Measurements from ENCODE around the gene SND1.

Gene SND1

GRCh38 chr7:127862525-127862924 is 210.5 kb downstream of the SND1 start:
- H3K27me3 Mint-ChIP-seq, result no peaks in the 10 kb centered on the region
- H3K4me3 Mint-ChIP-seq, result no peak overlapping the region
- H3K36me3 Mint-ChIP-seq (ENCODE audit: low read depth), result peaks cover 82% of the 10 kb centered on the region
- H3K27ac Mint-ChIP-seq, result no peak overlapping the region
- H3K4me1 Mint-ChIP-seq (ENCODE audit: low read depth), result peaks cover 58% of the 10 kb centered on the region
- no peaks in the 10 kb centered on the region for H3K9me3 Mint-ChIP-seq

GRCh38 chr7:127863082-127863481 is 211.1 kb downstream of the SND1 start:
- H3K27ac Mint-ChIP-seq, result no peak overlapping the region
- H3K4me1 Mint-ChIP-seq (ENCODE audit: low read depth), result peaks cover 52% of the 10 kb centered on the region
- no peak overlapping the region for H3K4me3 Mint-ChIP-seq
- no peaks in the 10 kb centered on the region for H3K9me3 Mint-ChIP-seq
- peaks cover 88% of the 10 kb centered on the region for H3K36me3 Mint-ChIP-seq (ENCODE audit: low read depth)
- H3K27me3 Mint-ChIP-seq, result no peaks in the 10 kb centered on the region

DNA sequence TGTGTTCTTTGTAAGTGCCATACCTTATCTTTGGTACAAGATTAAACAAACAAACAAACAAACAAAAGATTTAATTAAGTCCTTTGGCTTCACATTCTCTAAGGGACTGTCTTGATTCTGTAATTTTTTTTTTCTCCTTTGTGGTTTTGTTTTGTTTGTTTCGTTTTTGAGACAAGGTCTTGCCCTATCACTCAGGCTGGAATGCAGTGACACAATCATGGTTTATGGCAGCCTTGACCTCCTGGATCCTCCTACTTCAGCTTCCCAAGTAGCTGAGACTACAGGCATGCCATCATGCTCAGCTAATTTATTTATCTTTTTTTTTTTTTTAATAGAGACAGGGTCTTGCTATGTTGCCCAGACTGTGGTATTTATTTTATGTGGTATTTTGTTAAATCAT is 213.5 kb downstream of the SND1 start:
- Mint-ChIP-seq H3K4me3 (no peak overlapping the region), H3K27ac (no peak overlapping the region), H3K4me1 (ENCODE audit: low read depth) (peaks cover 42% of the 10 kb centered on the region), H3K9me3 (no peaks in the 10 kb centered on the region), H3K27me3 (no peaks in the 10 kb centered on the region), H3K36me3 (ENCODE audit: low read depth) (peaks cover 87% of the 10 kb centered on the region)

GRCh38 chr7:127870231-127870907 is 218.4 kb downstream of the SND1 start:
- no peak overlapping the region for H3K27ac Mint-ChIP-seq
- peaks cover 40% of the 10 kb centered on the region for H3K4me1 Mint-ChIP-seq (ENCODE audit: low read depth)
- no peak overlapping the region for H3K4me3 Mint-ChIP-seq
- H3K9me3 Mint-ChIP-seq, result no peaks in the 10 kb centered on the region
- peaks cover 65% of the 10 kb centered on the region for H3K36me3 Mint-ChIP-seq (ENCODE audit: low read depth)
- no peaks in the 10 kb centered on the region for H3K27me3 Mint-ChIP-seq

- Mint-ChIP-seq H3K4me1 (ENCODE audit: low read depth) (peaks cover 33% of the 10 kb centered on the region), H3K9me3 (no peaks in the 10 kb centered on the region), H3K27ac (no peak overlapping the region), H3K4me3 (no peak overlapping the region), H3K27me3 (no peaks in the 10 kb centered on the region), H3K36me3 (ENCODE audit: low read depth) (peaks cover 56% of the 10 kb centered on the region)
Measured at GRCh38 chr7:127871226-127871625, 219.2 kb downstream of the SND1 start.

DNA sequence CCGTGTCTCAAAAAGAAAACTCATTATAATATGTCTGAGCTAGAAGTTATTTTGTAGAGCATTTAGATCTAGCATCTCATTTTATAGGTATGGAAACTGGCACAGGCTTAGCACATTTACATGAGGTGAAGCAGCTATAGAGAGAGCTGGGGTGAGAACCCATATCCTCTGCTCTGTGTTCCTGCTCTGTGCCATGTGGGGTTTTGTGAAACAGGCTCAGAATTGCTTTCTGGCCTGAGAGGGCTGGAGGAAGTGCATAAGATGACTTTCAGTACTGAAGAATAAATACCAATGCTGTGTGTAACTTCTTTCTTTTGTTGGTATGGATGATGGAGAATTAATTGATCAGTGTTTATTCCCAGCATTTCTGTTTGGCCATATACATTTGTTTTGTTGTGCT is 220.1 kb downstream of the SND1 start:
- H3K4me3 Mint-ChIP-seq, result no peak overlapping the region

DNA sequence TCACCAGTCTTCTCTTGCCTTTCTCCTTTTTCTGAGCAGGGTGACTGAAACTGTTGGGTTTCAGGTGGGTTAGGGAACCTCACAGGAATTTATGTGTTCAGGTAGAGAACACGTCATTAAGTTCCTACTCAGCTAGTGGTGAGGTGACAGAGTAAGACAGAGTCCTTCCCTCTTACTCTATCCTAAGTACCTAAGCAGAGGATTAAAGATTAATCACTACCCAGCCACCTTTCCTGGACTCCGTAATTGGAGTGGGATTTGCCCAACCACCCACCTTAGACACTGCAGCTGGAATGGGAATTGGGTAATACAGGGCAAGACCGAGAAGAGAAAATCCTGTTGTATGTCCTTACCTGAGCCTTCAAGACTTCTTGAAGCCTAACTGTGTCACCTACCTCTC is 221.2 kb downstream of the SND1 start:
- no peaks in the 10 kb centered on the region for H3K9me3 Mint-ChIP-seq
- H3K27ac Mint-ChIP-seq, result no peak overlapping the region
- H3K4me3 Mint-ChIP-seq, result no peak overlapping the region

More for the DNA sequence above, 220.1 kb downstream of the SND1 start:
- Mint-ChIP-seq H3K36me3 (ENCODE audit: low read depth) (peaks cover 48% of the 10 kb centered on the region), H3K4me1 (ENCODE audit: low read depth) (peaks cover 29% of the 10 kb centered on the region), H3K27me3 (no peaks in the 10 kb centered on the region), H3K9me3 (no peaks in the 10 kb centered on the region), H3K27ac (no peak overlapping the region)

GRCh38 chr7:127873715-127874636 is 222.0 kb downstream of the SND1 start:
- no peaks in the 10 kb centered on the region for H3K9me3 Mint-ChIP-seq
- no peak overlapping the region for H3K4me3 Mint-ChIP-seq
- peaks cover 26% of the 10 kb centered on the region for H3K4me1 Mint-ChIP-seq (ENCODE audit: low read depth)
- peaks cover 30% of the 10 kb centered on the region for H3K36me3 Mint-ChIP-seq (ENCODE audit: low read depth)
- H3K27ac Mint-ChIP-seq, result no peak overlapping the region
- no peaks in the 10 kb centered on the region for H3K27me3 Mint-ChIP-seq

More for the DNA sequence above, 221.2 kb downstream of the SND1 start:
- Mint-ChIP-seq H3K4me1 (ENCODE audit: low read depth) (peaks cover 29% of the 10 kb centered on the region), H3K36me3 (ENCODE audit: low read depth) (peaks cover 38% of the 10 kb centered on the region), H3K27me3 (no peaks in the 10 kb centered on the region)

DNA sequence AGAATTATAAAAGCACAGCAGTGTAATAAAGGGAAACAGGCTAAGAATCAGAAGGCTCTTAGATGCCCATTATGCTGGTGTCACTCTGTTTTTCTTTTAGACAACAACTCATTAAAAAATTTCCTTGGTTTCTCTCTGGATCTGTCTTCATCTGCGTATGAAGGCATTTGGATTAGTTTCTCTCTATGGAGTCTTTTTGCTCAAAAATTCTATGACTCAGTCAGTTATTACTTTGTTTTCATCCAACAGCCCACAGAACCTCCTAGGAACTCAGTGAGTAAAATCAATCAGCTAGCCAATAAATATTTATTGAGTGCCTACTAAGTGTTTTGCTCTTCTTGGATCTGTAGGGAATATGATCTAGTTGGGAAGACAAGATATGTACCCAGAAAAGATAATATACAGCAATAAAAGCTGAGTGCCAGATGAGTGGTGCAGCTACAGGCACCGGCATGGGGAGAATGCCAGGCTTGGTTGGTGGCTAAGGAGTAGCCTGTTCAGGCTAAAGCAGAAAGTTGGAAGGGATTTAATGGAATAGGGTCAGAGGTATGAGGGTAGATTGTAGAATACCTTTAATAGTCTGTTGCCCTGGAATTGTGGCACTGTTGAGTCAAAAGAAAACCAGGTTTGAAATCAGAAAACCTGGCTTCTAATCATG is 223.1 kb downstream of the SND1 start:
- H3K36me3 Mint-ChIP-seq (ENCODE audit: low read depth), result peaks cover 20% of the 10 kb centered on the region
- peak overlapping the region; percentile 10 for H3K27ac Mint-ChIP-seq
- no peaks in the 10 kb centered on the region for H3K9me3 Mint-ChIP-seq
- no peaks in the 10 kb centered on the region for H3K27me3 Mint-ChIP-seq
- H3K4me1 Mint-ChIP-seq (ENCODE audit: low read depth), result peaks cover 19% of the 10 kb centered on the region
- H3K4me3 Mint-ChIP-seq, result no peak overlapping the region

- Mint-ChIP-seq H3K4me3 (no peak overlapping the region), H3K27me3 (no peaks in the 10 kb centered on the region), H3K36me3 (ENCODE audit: low read depth) (peaks cover 17% of the 10 kb centered on the region), H3K27ac (no peak overlapping the region), H3K4me1 (ENCODE audit: low read depth) (peaks cover 15% of the 10 kb centered on the region), H3K9me3 (no peaks in the 10 kb centered on the region)
Measured at GRCh38 chr7:127876393-127876792, 224.4 kb downstream of the SND1 start.

DNA sequence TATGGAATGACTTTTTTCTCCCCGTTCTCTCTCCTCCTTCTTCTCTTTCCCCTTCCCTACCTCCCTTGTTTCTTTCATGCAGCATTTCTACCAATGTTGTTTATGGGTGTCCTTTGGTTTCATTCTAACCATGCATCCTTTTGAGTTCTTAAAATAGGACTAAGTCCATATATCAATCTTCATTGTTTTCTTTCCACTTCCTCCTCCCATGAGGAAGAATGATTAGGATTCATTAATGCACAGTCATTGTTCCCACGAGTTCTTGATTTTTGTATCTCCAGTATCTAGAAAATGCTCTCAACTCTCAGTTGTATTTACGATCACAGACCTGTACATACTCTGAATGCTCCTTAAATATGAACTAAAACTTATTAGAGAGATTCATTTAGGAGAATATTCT is 226.0 kb downstream of the SND1 start:
- Mint-ChIP-seq H3K4me1 (ENCODE audit: low read depth) (peaks cover 14% of the 10 kb centered on the region), H3K27ac (no peak overlapping the region), H3K4me3 (no peak overlapping the region), H3K27me3 (no peaks in the 10 kb centered on the region), H3K36me3 (ENCODE audit: low read depth) (peaks cover 12% of the 10 kb centered on the region), H3K9me3 (no peaks in the 10 kb centered on the region)

DNA sequence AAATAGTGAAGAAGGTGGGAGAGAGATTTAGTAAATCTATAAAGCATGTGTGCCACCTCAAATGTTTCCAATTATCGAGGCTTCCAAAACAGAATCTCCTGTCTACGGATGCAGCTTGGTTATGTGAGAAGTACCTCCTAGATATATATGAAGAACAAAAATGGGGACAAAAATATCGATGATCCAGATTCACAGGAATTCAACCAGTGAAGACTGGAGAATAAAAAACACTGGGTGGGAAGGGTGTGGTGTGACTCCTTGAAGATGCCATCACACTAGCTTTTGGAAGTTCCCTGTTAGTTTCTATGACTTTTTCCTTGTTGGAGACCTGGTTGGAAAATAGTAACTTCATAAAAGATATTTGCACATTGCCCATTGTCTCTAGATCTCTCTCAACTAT is 226.8 kb downstream of the SND1 start:
- H3K27me3 Mint-ChIP-seq, result no peaks in the 10 kb centered on the region

DNA sequence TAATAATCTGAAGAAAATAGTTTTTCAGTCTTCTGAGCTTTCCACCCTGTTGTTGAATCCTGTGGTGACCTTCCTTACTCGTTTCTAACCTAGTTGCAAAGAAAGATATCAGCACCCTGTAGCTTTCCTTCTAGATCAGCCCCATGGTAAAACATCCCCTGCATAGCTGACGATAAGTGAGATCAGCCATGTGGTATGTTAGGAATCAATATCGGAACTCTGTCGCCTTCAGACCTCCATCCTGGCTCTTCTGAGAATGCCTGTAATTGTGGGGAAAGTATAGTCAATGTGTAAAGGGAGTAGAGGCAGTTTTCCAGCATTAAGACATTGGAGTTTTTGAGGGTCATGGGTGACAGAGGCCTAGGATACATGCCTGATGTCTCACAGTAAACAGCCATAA is 227.4 kb downstream of the SND1 start:
- Mint-ChIP-seq H3K4me1 (ENCODE audit: low read depth) (peaks cover 2% of the 10 kb centered on the region), H3K9me3 (no peaks in the 10 kb centered on the region), H3K4me3 (no peak overlapping the region), H3K27ac (no peak overlapping the region), H3K36me3 (ENCODE audit: low read depth) (peaks cover 11% of the 10 kb centered on the region), H3K27me3 (no peaks in the 10 kb centered on the region)

More for the DNA sequence above, 226.8 kb downstream of the SND1 start:
- no peak overlapping the region for H3K27ac Mint-ChIP-seq
- H3K36me3 Mint-ChIP-seq (ENCODE audit: low read depth), result peaks cover 15% of the 10 kb centered on the region
- H3K9me3 Mint-ChIP-seq, result no peaks in the 10 kb centered on the region
- H3K4me1 Mint-ChIP-seq (ENCODE audit: low read depth), result peaks cover 8% of the 10 kb centered on the region
- H3K4me3 Mint-ChIP-seq, result no peak overlapping the region

DNA sequence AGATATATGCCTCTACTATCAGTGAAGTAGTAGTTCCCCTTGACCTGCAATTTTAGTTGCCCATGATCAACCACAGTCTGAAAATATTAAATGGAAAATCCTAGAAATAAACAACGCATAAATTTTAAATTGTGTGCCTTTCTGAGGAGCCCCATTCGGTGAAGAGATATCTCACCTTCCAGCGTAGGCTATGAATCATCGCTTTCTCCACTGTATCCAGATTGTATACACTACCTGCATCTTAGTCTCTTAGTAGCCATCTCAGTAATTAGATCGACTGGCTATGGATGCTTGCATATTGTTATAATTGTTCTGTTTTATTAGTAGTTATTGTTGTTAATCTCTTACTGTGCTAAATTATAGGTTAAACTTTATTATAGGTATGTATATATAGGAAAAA is 227.9 kb downstream of the SND1 start:
- no peak overlapping the region for H3K4me3 Mint-ChIP-seq
- H3K27ac Mint-ChIP-seq, result no peak overlapping the region
- H3K4me1 Mint-ChIP-seq (ENCODE audit: low read depth), result no peaks in the 10 kb centered on the region
- H3K36me3 Mint-ChIP-seq (ENCODE audit: low read depth), result peaks cover 15% of the 10 kb centered on the region
- no peaks in the 10 kb centered on the region for H3K27me3 Mint-ChIP-seq
- H3K9me3 Mint-ChIP-seq, result no peaks in the 10 kb centered on the region

DNA sequence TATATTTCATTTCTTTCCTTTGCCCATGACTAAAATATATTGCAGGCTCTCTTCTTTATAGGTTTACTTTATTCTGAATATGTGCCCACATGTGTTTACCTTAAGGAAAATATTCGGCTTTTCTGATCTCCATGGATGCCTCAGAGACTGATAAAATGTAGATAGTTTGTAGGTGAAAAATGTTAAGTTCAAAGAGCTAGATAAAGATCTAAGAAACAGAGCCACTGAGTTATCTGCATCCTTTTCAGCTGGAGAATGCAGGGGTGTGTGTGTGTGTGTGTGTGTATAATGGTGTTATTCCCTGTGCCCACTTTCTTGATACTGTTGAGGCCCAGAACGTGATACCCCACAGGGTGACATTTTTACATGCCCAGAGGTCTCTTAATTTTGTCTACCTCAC is 228.5 kb downstream of the SND1 start:
- Mint-ChIP-seq H3K4me1 (ENCODE audit: low read depth) (no peaks in the 10 kb centered on the region), H3K9me3 (no peaks in the 10 kb centered on the region), H3K27ac (peak overlapping the region; percentile 5), H3K27me3 (no peaks in the 10 kb centered on the region), H3K4me3 (no peak overlapping the region), H3K36me3 (ENCODE audit: low read depth) (peaks cover 15% of the 10 kb centered on the region)

Measured in stimulated activated naive CD8-positive, alpha-beta T cell treated with anti-CD3 and anti-CD28 coated beads, Interleukin-15, Interleukin-2, amounts not matched to agents 100 ng/mL and 50 ng/mL, for 24 hours (primary cell).